ENCODE measurements around the gene FLYWCH1.
"Not testable (repeated sequence)": the region's sequence is repeated elsewhere in the genome, so short reads cannot be mapped to it uniquely, and the experiment has no call there.

The FLYWCH1 gene

DNA sequence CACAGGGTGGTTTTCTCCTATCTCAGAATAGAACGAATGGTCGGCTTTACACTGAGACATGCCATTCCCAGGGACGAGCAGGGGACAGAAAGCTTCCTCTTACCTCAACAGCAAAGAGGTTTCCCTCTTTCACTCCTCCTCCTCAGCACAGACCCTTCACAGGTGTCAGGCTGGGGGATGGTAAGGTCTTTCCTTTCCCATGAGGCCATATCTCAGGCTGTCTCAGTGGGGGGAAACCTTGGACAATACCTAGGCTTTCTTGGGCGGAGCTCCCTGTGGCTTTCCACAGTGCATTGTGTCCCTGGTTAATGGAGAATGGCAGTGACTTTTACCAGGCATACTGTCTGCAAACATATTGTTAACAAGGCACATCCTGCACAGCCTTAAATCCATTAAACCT is 16.4 kb downstream of the FLYWCH1 start:
- DNase-seq = not testable (repeated sequence)

DNA sequence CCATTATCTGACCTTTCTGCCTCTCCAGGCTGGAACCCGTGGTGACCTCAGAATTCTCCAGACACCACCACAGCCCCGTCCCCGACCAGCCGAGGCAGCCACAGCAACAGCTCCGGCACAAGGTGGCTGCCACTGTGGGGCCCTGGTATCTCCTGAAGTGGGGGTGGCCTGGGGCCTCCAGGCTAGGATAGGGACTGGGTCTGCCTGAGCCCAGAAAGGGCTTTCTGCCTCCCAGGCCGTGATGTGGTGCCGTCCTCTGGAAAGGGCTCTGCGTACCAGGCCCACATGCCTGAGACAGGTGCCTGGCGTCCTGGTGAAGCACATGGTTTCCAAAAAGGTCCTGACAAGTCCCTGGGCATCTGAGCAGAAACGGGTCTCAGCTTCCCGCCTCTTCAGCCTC is 17.1 kb downstream of the FLYWCH1 start:
- no peak for DNase-seq

DNA sequence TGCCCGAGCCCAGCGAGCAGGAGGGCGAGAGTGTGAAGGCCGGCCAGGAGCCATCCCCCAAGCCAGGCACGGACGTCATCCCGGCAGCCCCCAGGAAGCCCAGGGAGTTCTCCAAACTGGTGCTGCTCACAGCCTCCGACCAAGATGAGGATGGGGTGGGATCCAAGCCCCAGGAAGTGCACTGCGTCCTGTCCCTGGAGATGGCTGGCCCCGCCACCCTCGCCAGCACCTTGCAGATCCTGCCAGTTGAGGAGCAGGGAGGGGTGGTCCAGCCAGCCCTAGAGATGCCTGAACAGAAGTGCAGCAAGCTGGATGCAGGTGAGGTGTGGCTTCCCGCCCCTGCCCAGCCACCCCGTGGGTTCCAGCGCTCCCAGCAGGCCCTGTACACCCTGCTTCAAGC is 18.0 kb downstream of the FLYWCH1 start:
- DNase-seq = no peak

DNA sequence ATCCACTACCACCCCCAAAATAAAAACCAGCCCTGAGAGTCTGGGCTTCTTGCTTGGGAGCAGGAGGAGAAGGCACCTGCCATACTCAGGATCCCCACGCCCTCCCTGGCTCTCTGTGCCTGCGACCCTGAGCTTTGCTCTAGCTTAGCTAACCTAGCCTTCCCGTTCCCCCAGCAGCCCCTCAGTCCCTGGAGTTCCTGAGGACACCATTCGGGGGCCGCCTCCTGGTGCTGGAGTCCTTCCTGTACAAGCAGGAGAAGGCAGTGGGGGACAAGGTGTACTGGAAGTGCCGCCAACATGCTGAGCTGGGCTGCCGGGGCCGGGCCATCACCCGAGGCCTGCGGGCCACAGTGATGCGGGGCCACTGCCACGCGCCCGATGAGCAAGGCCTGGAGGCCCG is 18.5 kb downstream of the FLYWCH1 start:
- no peak for DNase-seq

DNA sequence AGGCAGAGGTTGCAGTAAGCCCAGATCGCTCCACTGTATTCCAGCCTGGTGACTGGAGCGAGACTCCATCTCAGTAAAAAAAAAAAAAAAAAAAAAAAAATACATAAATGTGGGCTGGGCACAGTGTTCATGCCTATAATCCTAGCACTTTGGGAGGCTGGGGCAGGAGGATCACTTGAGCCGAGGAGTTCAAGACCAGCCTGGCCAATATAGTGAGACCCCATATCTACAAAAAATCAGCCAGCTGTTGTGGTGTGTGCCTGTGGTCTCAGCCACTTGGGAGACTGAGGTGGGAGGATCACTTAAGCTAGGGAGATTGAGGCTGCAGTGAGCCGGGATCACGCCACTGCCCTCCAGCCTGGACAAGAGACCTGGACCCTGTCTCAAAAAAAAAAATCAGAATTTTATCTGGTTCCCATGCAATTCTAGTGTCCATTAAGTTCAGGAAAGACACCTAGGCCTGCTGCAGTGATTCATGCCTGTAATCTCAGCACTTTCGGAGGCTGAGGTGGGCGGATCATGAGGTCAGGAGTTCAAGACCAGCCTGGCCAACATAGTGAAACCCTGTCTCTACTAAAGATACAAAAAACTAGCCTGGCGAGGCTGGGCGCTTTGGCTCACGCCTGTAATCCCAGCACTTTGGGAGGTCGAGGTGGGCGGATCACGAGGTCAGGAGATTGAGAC is 19.6 kb downstream of the FLYWCH1 start:
- not testable (repeated sequence) for DNase-seq

DNA sequence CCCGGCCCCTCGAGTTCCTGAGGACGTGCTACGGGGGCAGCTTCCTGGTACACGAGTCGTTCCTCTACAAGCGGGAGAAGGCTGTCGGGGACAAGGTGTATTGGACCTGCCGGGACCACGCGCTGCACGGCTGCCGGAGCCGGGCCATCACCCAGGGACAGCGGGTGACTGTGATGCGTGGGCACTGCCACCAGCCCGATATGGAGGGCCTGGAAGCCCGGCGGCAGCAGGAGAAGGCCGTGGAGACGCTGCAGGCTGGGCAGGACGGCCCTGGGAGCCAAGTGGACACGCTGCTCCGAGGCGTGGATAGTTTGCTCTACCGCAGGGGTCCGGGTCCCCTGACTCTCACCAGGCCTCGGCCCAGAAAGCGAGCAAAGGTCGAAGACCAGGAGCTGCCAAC is 21.4 kb downstream of the FLYWCH1 start:
- no peak for DNase-seq

DNA sequence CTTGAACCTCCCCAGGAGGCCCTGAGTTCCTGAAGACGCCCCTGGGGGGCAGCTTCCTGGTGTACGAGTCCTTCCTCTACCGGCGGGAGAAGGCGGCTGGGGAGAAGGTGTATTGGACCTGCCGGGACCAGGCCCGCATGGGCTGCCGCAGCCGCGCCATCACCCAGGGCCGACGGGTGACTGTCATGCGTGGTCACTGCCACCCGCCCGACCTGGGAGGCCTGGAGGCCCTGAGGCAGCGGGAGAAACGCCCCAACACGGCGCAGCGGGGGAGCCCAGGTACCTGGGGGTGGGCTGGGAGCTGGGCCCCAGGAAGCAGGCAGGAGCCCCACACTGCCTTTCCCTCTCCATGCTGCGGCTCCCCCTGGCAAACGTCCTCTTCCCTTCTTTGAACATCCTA is 22.0 kb downstream of the FLYWCH1 start:
- DNase-seq = no peak

DNA sequence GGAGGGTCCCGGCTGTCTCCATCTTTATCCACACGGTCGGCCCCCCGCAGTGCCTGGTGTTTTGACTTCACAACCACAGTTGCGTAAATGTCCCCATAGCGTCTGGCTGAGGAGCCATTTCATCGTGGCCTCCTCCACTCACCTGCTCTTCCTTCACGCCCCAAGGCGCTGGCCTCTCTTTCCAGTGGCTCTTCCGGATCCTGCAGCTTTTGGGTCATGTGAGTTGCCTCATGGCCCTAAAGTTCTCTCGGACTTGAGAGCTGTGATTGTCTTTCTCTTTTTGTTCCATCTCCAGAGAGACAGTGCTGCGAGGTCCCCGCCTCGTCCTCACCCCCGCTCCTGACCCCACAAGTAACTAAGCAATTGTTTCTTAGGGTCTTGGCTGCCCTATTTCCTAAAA is 22.7 kb downstream of the FLYWCH1 start:
- DNase-seq = no peak

DNA sequence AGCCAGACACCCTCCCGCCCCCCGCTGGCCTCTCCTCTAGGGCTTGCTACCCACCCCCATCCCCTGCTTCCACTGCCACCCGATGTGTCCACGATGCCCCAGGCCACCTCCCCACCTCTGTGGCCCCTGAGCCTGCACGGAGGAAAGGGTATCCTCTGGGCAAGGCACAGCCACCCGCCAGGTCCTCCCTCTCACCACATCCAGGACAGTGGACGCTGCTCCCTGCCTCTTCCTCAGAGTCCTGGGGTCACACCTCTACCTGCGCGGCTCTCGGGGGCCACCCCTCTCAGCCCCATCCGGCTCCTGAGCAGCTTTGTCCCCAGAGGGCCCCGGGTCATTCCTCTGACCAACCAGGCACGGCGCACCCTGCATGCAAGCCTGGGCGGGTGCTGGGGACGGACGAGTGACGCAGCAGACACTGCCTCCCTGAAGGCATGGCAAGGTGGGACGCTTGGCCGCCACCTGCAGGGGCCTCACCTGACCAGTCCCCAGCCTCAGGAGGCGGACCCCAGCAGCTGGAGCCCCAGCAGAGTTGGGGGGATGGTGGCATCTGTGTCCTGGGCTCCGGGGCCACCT is 24.8 kb downstream of the FLYWCH1 start:
- no peak for DNase-seq

DNA sequence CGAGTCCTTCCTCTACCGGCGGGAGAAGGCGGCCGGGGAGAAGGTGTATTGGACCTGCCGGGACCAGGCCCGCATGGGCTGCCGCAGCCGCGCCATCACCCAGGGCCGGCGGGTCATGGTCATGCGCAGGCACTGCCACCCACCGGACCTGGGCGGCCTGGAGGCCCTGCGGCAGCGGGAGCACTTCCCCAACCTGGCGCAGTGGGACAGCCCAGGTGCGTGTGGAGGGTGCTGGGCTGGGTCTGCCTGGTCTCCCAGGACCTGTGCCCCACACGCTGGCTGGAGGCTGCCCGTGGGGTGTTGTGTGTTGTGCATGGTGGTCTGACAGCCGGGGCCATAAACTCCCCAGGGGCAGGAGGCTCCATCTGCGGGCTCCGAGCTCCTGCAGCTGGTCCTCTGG is 25.4 kb downstream of the FLYWCH1 start:
- no peak for DNase-seq

DNA sequence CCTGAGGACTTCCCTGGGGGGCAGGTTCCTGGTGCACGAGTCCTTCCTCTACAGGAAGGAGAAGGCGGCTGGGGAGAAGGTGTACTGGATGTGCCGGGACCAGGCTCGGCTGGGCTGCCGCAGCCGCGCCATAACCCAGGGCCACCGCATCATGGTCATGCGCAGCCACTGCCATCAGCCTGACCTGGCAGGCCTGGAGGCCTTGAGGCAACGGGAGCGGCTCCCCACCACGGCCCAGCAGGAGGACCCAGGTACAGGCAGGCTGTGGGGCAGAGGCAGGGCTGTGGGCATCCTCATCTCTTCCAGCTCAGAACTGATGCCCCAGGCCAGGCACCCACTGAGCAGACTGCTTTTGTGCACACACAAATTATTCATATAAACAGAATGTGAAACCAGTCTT is 26.5 kb downstream of the FLYWCH1 start:
- DNase-seq = no peak

DNA sequence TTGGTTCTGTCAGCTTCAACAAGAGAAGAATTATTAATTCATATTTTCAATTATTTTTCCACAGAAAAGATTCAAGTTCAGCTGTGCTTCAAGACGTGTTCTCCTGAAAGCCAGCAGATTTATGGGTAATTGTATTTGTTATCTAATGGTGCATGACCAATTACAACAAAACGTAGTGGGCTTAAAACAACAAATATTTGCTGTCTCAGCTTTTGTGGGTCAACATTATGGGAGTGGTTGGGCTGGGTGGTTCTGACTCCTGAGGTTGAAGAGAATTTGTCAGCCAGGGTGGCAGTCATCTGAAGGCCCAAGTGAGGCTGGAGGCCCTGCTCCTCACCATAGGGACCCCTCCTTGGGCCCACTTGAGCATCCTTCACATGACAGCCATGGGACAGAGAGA is 28.2 kb downstream of the FLYWCH1 start:
- no peak for DNase-seq

DNA sequence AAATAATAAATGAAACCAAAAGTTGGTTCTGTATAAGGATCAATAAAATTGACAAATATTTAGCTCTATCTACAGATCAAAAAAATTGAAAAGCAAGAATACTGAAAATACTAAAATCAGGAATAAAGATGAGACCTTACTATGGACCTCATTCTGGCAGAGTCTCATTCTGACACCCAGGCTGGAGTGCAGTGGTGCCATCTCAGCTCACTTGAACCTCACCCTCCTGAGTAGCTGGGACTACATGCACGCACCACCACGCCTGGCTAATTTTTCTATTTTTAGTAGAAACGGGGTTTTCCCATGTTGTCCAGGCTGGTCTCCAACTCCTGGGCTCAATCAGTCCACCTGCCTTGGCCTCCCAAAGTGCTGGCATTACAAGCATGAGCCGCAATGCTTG is 30.3 kb downstream of the FLYWCH1 start:
- no peak for DNase-seq

DNA sequence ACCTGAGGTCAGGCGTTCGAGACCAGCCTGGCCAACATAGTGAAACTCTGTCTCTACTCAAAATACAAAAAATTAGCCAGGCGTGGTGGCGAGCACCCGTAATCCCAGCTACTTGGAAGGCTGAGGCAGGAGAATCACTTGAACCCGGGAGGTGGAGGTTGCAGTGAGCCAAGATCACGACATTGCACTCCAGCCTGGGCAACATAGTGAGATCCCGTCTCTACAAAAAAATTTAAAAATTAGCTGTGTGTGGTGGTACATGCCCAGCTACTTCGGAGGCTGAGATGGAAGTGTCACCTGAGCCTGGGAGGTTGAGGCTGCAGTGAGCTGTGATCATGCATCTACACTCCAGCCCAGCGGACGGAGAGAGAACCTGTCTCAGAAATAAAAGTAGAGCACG is 32.0 kb downstream of the FLYWCH1 start:
- not testable (repeated sequence) for DNase-seq

DNA sequence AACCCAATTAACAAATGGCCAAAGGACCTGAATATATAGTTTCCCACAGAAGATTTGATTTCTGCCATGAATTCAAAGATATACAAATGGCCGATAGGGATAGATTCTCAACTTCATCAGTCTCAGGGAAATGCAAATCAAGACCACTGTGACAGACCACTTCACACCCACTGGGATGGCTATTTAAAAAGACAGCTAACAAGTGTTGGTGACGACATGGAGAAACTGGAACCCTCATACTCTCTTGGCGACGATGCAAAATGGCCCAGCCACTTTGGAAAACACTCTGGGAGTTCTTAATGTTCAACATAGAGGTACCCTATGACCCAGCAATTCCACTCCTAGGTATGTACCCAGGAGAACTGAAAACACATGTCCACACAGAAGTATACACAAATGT is 34.9 kb downstream of the FLYWCH1 start:
- no peak for DNase-seq

DNA sequence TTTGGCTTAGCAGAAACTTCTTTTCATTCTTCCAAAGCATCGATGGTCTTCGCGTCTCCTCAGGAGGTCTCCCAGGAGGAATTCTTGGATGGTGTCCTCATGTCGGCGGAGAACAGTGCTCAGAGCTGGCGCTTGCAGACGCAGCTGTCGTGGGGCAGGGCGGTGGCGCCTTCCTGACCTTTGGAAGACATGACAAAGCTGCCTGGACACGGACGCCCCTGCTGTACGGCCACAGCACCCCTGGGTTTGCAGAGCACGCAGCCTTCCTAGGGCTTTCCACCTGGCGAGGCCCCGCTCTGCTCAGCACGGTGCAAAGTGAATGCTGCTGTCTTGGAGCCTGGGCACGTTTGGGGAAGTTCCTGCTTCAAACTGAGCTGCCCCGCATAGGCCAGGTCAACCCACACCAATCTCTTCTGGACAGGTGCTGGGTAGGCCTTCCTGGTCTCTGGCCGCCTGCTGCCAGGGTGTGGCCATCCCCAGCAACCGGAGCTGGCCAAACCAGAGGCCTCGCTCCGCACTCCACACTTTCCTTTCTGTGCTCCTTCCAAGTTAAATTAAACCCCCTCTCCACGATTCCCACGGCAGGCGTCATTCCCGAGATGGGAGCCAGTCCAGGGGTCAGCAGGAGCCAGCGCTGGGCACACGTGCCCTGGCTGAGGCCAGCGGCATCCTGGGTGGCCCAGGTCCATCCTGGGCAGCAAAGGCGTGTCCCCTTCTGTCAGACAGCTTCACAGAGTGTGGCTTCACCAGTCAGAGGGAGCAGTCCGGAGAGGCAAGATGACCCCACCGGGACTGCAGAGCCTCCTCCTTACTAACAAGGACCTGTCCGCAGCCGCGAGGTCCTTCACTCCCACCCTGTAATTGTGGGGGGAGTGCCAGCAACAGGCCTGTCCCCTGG is 37.3 kb downstream of the FLYWCH1 start:
- DNase-seq = no peak

DNA sequence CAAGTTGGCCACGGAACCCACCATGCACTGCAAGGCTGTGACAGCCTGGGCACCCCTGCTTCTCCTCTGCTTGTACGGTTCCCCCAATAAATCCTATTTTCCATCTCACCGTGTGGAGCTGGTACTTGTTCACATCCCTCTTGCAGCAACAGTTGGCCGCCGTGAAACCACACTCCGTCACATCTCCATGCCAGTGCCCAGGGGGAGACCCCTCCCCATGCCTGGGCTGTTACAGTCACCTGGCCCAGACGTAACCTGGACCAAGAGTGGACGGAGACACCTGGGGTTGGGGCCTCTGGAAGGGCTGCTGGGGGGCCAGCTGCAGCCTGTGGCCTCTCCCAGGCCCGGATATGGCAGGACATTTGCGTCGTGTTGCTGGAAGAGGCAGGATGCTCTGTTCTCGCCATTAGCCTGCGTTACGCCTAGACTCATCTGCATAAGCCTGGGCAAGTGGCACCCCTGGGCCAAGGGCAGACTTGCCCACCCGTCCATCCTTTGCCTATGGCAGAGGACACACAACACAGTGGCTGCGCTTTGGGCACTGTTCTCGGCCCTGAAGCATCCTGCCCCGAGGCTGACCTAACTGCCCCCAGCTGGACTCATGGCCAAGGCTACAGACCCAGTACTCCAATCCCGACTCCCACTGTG is 38.1 kb downstream of the FLYWCH1 start:
- no peak for DNase-seq

DNA sequence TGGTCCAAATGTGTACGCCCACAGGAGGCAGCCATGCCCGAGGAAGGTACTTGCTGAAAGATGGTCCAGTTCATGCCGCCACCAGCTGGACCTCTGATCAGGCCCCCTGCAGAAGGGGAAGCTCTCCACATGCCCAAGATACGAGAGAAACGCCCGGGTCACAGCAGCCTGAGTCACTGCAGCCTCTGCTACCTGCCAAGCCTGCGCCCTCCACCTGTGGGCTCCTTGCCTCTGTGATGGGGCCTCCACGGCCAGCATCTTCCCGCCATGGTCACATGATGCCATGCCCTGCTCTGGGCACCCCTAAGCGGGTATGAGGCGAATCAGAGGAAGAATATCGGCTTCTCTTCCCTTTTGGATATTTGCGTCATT is 38.6 kb downstream of the FLYWCH1 start:
- DNase-seq = no peak

DNA sequence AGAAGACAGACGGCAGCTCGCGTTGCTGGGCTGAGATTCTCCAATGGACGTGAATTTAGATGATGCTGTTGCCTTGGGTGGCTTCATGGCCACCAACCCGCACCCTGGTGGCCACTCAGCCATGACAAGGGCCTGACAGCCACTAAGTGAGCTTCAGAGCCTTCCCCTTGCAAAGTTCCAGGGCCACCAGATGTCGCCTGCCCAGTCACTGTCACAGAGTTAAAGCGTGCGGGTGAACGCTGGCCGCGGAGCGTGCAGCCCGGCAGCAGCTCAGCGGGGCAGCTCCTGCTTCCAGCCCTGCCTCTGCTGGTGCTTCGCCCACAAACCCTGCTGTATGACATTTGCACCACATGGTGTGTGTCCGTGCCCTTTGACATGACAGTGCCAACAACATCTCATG is 39.0 kb downstream of the FLYWCH1 start:
- DNase-seq = no peak

DNA sequence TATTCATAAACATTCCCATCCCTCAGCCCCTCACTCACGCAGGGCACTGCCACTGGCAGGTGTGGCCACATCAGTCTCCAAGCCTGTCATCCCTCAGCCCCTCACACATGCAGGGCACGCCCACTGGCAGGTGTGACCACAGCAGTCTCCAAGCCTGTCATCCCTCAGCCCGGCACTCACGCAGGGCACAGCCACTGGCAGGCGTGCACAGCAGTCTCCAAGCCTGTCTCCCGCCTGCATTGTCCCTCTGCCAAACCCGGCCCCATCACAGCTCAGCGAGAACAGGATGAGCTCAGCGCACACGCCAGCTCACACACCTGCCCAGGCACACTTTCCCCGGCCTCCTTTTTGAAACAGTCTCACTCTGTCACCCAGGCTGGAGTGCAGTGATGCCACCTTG is 40.9 kb downstream of the FLYWCH1 start:
- DNase-seq = no peak

DNA sequence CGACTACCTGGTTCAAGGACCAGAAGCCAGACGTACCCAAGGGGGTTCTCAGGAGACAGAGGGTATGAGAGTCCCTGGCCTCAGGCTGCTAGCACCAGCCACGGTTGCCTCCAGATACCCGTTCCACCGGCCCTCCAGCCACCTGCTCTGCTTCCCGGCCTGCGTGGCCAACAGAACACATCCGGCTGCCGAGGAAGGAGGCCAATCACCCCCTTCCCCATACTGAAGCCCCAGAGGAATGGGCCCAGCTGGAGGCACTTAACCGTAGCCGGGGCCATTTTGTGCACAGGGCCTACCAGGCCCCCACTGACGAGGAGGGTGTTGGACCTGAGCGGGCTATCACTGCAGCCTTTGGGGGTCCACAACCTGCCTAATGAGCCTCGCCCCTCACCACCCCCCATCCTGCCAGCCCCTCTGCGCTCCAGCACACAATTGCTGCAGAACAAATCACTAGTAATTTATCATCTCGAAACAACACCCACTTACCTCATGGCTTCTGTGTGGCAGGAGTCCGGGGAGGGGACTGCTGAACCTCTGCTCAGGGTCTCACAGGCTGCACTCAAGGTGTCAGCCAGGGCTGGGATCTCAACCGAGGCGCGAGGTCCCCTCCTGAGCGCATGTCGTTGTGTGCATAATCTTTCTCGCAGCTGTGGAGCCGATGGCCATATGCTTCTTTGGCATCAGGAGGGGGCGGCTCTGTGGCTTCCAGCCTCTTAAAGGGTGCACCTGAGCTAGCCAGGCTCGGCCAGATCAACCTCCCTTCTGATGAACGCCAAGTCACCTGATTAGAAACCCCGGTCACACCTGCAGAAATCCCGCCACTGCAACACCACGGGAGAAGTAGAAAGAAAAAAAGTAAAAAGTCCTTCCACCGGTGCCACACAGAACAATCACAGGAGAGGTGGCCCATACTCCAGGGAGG is 42.2 kb downstream of the FLYWCH1 start:
- no peak for DNase-seq

DNA sequence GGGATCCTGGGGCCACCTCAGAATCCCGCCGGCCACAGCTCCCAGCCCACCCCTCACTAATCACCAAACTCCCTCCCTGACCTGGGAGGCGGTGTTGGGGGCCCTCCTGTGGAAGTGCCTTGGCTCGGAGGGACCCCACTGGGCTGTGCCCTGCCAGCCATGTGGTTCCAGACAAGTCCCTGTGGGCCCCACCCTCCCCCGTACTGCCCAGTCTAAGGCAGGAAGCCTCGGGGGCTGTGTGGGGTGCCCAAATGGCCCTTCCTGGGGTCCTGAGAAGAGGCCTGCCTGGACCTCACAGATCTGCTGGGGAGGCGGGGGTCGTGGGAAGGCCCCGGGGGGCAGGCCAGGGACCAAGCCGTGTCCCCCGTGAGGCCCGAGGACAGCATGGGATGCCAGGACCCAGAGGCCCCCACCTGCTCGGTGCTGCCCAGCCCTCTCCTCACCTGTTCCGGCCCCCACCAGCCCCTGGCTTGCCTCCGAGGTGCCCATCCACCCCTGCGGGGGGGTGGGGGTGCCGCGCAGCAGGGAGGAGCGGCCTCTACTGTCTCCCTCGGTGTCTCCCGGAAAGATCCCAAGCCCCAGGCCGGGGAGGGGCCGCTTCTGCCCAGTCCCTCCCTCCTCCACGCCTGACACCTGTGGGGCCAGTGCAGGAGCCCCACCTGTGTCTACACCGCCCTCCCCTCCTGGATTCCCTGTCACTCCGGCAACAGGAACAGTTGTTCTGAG is 43.1 kb downstream of the FLYWCH1 start:
- DNase-seq = no peak

All from NCI-H2029 treated with DMSO at 0.1 percent for 48 hours (cell line).